KOPT-K1 (cell line): ENCODE results near the gene OR10A4.
"Not testable (repeated sequence)": the region's sequence is repeated elsewhere in the genome, so short reads cannot be mapped to it uniquely, and the experiment has no call there.

ENCODE experiments used
- H3K27ac ChIP-seq: fragments of 200-600 bp; sonication (generic); 2 replicates; pipeline ENCODE4 v1.5.1; 2016; ENCODE audit warnings: antibody characterized with exemption, mild to moderate bottlenecking, low read depth, low read length; ENCODE audit not compliant: poor library complexity, severe bottlenecking
- H3K36me3 ChIP-seq: fragments of 200-600 bp; sonication (generic); 2 replicates; pipeline ENCODE4 v1.5.1; 2017; ENCODE audit warnings: antibody characterized with exemption, mild to moderate bottlenecking, low read length, moderate library complexity; ENCODE audit not compliant: insufficient read depth
- H3K9me3 ChIP-seq: fragments of 200-600 bp; sonication (generic); 2 replicates; pipeline ENCODE4 v1.5.1; 2017; ENCODE audit warnings: antibody characterized with exemption, low read length, mild to moderate bottlenecking; ENCODE audit not compliant: insufficient read depth, poor library complexity, severe bottlenecking

OR10A4 gene

DNA sequence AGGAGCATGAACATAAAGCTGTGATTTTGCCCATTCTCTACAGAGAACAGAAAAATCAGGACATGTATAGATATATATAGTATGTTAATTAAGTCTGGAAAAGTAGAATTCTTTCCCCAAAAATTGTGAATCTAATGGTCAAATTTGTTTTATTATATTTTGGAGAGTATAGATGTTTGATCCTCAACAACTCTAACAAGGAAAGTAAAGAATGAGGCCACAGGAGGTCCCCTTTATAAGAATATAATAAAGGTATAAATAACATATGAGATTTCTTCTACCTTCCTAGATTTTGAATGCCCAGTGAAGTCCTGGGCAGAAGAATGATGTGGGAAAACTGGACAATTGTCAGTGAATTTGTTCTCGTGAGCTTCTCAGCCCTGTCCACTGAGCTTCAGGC lies at the start of gene OR10A4:
Gene OR10A4 (plus strand): TSS at position 301 of the 400 bp plus-strand sequence. CDS start 23 bp downstream, at position 324.
- Histone ChIP-seq H3K27ac (no peak within 1 kb of the TSS), H3K36me3 (no peaks in the 10 kb centered on the region), H3K9me3 (no peaks in the 10 kb centered on the region)

DNA sequence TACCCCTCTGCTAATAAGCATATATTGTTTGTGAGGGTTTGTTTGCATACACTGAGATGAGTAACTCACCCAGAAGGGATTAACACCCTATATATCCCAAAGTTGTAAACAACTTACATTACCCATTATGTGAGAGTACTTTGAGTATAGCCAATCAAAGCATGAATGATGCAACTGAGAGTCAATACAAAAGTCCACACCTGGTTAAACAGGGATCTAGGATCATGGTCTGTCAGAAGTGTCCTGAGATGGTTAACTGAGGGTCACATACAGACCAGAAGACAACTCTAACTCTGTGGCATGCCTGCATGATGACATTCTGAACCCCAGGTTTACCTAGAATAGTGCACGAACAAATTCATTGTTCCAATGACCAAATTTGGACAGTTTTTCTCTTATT lies 48.3 kb upstream of the OR10A4 start:
- H3K27ac ChIP-seq = no peak overlapping the region
- no peaks in the 10 kb centered on the region for H3K9me3 ChIP-seq
- no peaks in the 10 kb centered on the region for H3K36me3 ChIP-seq

DNA sequence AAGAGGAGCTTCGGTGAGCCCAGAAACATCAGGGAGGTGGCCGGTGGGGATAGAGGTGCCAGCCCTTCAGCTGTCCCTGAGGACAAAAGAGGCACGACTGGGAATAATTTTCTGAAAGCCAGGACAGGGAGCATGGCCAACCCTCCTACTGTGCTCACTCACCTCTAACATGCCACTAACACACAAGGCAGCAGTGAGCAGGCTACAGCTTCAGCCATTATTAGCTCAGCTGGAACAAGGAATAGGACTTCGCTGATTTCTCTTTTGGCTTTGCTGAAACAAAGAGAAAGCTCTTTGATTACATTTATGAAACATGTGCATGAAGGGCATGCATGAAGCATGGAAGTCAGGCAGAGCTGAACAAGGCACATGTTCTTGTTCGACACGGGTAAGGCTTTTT lies 43.1 kb upstream of the OR10A4 start:
- no peaks in the 10 kb centered on the region for H3K9me3 ChIP-seq
- no peak overlapping the region for H3K27ac ChIP-seq
- no peaks in the 10 kb centered on the region for H3K36me3 ChIP-seq

GRCh38 chr11:6834021-6834420 lies 42.4 kb upstream of the OR10A4 start:
- Histone ChIP-seq H3K9me3 (no peaks in the 10 kb centered on the region), H3K27ac (no peak overlapping the region), H3K36me3 (no peaks in the 10 kb centered on the region)

DNA sequence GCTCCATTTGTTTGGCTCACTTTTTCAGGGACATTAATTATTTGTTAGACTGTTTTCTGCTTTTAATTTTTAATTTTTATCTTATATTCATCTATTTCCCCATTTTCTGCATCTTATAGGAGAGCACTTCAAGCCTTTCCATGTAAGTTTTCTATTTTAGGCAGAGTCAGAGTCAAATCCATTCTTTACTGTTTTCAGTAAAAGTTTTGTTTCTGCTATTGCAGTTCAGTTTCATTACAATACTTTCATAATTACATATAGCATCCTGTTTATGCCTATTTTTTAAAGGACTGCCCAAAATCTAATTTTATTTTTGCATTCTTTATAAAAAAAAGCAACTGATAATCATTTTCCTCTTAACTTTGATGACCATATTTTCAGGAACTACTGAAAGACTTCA lies 34.7 kb upstream of the OR10A4 start:
- no peaks in the 10 kb centered on the region for H3K9me3 ChIP-seq
- no peak overlapping the region for H3K27ac ChIP-seq
- H3K36me3 ChIP-seq = no peaks in the 10 kb centered on the region

GRCh38 chr11:6843670-6844069 lies 32.8 kb upstream of the OR10A4 start:
- Histone ChIP-seq H3K27ac (no peak overlapping the region), H3K36me3 (no peaks in the 10 kb centered on the region), H3K9me3 (no peaks in the 10 kb centered on the region)

DNA sequence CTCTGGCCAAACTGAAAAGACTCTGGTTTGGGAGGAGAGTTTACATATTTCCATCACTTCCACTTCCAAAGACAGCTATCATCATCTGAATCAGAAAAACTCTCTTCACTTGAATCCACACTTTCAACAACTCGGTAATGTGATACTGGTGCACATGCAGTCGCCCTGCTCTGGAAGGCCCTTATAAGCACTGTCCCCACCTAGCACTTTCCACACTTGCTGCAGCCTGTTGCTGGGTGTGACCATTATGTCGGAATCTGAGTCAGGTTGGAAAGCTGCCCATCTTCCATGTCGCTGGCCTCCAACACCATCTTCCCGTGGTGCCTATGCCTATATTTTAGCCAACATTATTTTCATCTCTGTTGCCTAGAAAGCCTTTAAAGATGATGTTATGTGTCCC lies 32.1 kb upstream of the OR10A4 start:
- H3K27ac ChIP-seq = no peak overlapping the region
- no peaks in the 10 kb centered on the region for H3K36me3 ChIP-seq
- H3K9me3 ChIP-seq = no peaks in the 10 kb centered on the region

DNA sequence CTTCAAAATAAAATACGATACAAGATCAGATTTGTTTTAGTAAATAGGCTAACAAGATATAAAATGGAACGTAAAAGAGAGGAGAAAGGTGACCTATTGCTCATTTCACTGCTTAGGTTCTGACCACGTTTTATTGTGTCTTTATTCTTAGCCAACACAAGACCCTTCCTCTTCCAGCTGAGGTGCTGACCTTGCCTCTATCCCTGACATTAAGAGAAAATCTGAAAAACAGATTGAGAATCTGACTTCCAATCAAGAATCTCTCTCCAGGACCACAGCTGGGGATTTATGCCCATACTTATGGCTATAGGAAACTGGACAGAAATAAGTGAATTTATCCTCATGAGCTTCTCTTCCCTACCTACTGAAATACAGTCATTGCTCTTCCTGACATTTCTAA lies 31.0 kb upstream of the OR10A4 start, which contains the start of gene OR10A5:
Gene OR10A5 (plus strand): TSS at position 301 of the 400 bp plus-strand sequence. CDS start 0 bp downstream, at position 301.
- Histone ChIP-seq H3K27ac (no peak within 1 kb of the TSS), H3K36me3 (no peaks in the 10 kb centered on the region), H3K9me3 (no peaks in the 10 kb centered on the region)

GRCh38 chr11:6850526-6850925 lies 25.9 kb upstream of the OR10A4 start:
- Histone ChIP-seq H3K9me3 (peaks cover 15% of the 10 kb centered on the region), H3K27ac (no peak overlapping the region), H3K36me3 (no peaks in the 10 kb centered on the region)

DNA sequence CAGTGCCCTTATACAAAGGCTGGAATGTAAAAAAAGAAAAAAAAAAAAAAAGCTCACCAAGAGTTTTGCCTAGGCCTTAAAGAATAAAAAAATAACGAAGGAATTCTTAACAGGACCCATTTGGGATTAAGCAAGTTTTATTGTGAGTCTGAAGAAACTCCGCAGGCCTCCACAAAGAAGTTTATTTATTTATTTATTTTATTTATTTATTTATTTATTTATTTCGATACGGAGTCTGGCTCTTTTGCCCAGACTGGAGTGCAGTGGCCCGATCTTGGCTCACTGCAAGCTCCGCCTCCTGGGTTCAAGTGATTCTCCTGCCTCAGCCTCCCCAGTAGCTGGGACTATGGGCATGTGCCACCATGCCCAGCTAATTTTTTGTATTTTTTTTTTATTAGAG lies 21.6 kb upstream of the OR10A4 start:
- H3K36me3 ChIP-seq, H3K27ac ChIP-seq: not testable (repeated sequence)
- peaks cover 15% of the 10 kb centered on the region for H3K9me3 ChIP-seq

DNA sequence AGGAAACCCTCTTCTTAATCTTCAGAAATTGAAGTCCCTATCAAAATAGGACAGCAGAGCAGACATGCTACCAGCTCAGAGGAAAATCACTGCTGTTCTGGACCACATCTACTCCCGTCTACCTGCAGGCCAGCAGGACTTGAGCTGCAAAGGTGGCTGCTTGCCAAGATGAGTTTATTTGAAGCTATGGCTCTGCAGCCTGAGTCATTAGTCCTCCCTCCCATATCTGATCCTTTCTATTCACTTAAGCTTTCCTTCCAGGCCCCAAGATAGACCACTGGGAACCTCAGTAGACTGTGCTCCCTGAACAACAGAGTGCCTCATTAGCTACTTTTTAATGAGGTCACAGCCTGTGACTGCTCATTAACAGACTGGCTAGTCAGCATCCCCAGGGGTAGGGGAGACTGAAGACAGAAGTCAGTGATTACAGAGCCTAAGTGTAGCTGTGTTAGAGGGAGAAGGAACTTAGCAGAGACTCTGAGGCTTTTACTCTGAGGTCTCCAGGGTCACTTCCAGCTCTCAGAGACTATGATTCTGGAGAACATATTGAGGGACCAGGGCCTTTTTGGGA lies 20.4 kb upstream of the OR10A4 start:
- H3K36me3 ChIP-seq = no peaks in the 10 kb centered on the region
- no peak overlapping the region for H3K27ac ChIP-seq
- H3K9me3 ChIP-seq = peaks cover 15% of the 10 kb centered on the region

DNA sequence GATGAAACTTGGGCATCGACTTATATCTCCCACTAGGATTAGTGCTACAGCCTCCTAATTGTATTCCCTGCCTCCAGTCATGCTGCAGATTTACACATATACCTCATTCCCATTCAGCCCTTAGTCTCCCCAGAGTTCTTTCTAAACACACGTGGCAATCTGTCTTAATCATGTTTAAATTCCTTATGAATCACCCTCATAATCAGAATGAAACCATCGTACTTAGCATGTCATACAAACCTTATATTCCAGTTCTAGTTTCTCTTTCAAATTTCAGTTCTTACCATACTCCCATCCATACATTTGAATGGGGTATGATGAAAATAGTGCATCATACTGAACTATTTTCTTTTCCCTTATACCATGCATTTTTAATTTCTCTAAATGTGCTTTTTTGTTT lies 19.6 kb upstream of the OR10A4 start:
- no peak overlapping the region for H3K27ac ChIP-seq
- no peaks in the 10 kb centered on the region for H3K36me3 ChIP-seq
- H3K9me3 ChIP-seq = peaks cover 15% of the 10 kb centered on the region

GRCh38 chr11:6862961-6863360 lies 13.5 kb upstream of the OR10A4 start, which contains the start of gene OR10A2:
TSS of gene OR10A2 (plus strand) at chr11:6863057. CDS start at chr11:6869755, 6,698 bp downstream.
- H3K27ac ChIP-seq = no peak within 1 kb of the TSS
- no peaks in the 10 kb centered on the region for H3K9me3 ChIP-seq
- no peaks in the 10 kb centered on the region for H3K36me3 ChIP-seq

GRCh38 chr11:6864438-6864837 lies 12.0 kb upstream of the OR10A4 start:
- H3K9me3 ChIP-seq = no peaks in the 10 kb centered on the region
- H3K27ac ChIP-seq = no peak overlapping the region
- H3K36me3 ChIP-seq = no peaks in the 10 kb centered on the region

DNA sequence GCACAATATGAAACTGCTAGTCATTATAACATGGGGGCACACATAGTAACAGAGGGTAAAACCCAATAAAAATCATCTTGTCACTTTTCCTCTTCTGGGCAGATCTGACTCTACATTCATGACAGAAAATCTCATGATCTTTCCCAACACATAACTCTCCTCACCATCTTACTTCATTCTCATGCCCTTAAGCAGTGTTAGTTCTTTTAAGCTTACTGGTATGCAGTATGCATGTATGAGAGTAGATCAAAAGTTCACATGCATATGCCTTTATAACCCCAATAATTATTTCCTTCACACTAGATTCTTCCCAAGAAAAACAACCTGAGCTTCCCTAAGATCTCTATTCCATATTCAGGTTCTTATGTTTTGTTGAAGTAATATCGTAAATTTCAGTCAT lies 5.1 kb upstream of the OR10A4 start:
- H3K9me3 ChIP-seq = no peaks in the 10 kb centered on the region
- no peaks in the 10 kb centered on the region for H3K36me3 ChIP-seq
- H3K27ac ChIP-seq = no peak overlapping the region

- Histone ChIP-seq H3K9me3 (no peaks in the 10 kb centered on the region), H3K27ac (no peak overlapping the region)
These were observed 664 bp upstream of the OR10A4 start for GRCh38 chr11:6875761-6876160.

More at GRCh38 chr11:6875761-6876160, 664 bp upstream of the OR10A4 start:
- H3K36me3 ChIP-seq = no peaks in the 10 kb centered on the region
